BE2C (cell line): ENCODE results near the gene CHMP4B.

Experiments
- DNase-seq: peaks from one replicate; pipeline ENCODE4 v3.0.0-alpha.2; 2020
- H3K27me3 ChIP-seq: fragments of 250-450 bp; sonication (Bioruptor Pico); 2 replicates; pipeline ENCODE4 v1.5.1; 2020; ENCODE audit warnings: mild to moderate bottlenecking
- H3K36me3 ChIP-seq: fragments of 250-450 bp; sonication (Bioruptor Pico); 2 replicates; pipeline ENCODE4 v1.5.1; 2020; ENCODE audit warnings: mild to moderate bottlenecking
- H3K4me1 ChIP-seq: fragments of 250-450 bp; sonication (Bioruptor Pico); 2 replicates; pipeline ENCODE4 v1.5.1; 2020
- H3K4me3 ChIP-seq: 2 replicates; pipeline ENCODE4 v1.5.1; 2011; ENCODE audit warnings: low read depth, low read length
- H3K9me3 ChIP-seq: fragments of 250-450 bp; sonication (Bioruptor Pico); 2 replicates; pipeline ENCODE4 v1.5.1; 2020
- CTCF ChIP-seq: IDR thresholded peaks from 2 replicates; pipeline ENCODE4 v1.5.1; 2012; ENCODE audit warnings: mild to moderate bottlenecking, low read depth, low read length

Gene CHMP4B

GRCh38 chr20:33897313-33897912, 86.3 kb downstream of the CHMP4B start:
- H3K27me3 ChIP-seq: no peaks in the 10 kb centered on the region
- peak; percentile 62 for TF ChIP-seq CTCF
- DNase-seq: peak; percentile 38
- H3K4me1 ChIP-seq: no peaks in the 10 kb centered on the region
- H3K36me3 ChIP-seq: no peaks in the 10 kb centered on the region
- no peak overlapping the region for H3K4me3 ChIP-seq
- H3K9me3 ChIP-seq: no peaks in the 10 kb centered on the region

- no peaks in the 10 kb centered on the region for H3K4me1 ChIP-seq
- no peak for TF ChIP-seq CTCF
- H3K4me3 ChIP-seq: no peak overlapping the region
- H3K9me3 ChIP-seq: no peaks in the 10 kb centered on the region
- DNase-seq: no peak
- H3K36me3 ChIP-seq: no peaks in the 10 kb centered on the region
- H3K27me3 ChIP-seq: no peaks in the 10 kb centered on the region
Observed at GRCh38 chr20:33899106-33899505, 88.0 kb downstream of the CHMP4B start.

- DNase-seq: no peak
- no peak for TF ChIP-seq CTCF
- Histone ChIP-seq H3K9me3 (no peaks in the 10 kb centered on the region), H3K4me3 (no peak overlapping the region), H3K27me3 (no peaks in the 10 kb centered on the region), H3K36me3 (no peaks in the 10 kb centered on the region), H3K4me1 (no peaks in the 10 kb centered on the region)
Observed at GRCh38 chr20:33900521-33901131, 89.5 kb downstream of the CHMP4B start.

- Histone ChIP-seq H3K36me3 (no peaks in the 10 kb centered on the region), H3K9me3 (no peaks in the 10 kb centered on the region), H3K27me3 (no peaks in the 10 kb centered on the region), H3K4me3 (no peak overlapping the region), H3K4me1 (no peaks in the 10 kb centered on the region)
- TF ChIP-seq CTCF: no peak
- no peak for DNase-seq
Observed at GRCh38 chr20:33901132-33901523, 90.0 kb downstream of the CHMP4B start.

- no peak for DNase-seq
- H3K27me3 ChIP-seq: no peaks in the 10 kb centered on the region
- no peak for TF ChIP-seq CTCF
Observed at GRCh38 chr20:33902011-33902410, 90.9 kb downstream of the CHMP4B start.

More at GRCh38 chr20:33902011-33902410, 90.9 kb downstream of the CHMP4B start:
- Histone ChIP-seq H3K4me3 (no peak overlapping the region), H3K4me1 (no peaks in the 10 kb centered on the region), H3K9me3 (no peaks in the 10 kb centered on the region), H3K36me3 (no peaks in the 10 kb centered on the region)
